Endothelial cell (in vitro differentiated cells): Measurements from ENCODE around the gene DUSP2. TPM values are rescaled to one million over a fixed set of nuclear protein-coding genes. Genes with fewer than 3 reads are reported as not detected.

Experiments used
- DNase-seq: peaks from one replicate; pipeline ENCODE4 v3.0.0; 2021; ENCODE audit warnings: low spot score
- H3K27ac Mint-ChIP-seq: one replicate; pipeline ENCODE4 v1.8.0; 2021; ENCODE audit warnings: mixed read lengths, inconsistent platforms; ENCODE audit not compliant: unreplicated experiment
- H3K27me3 Mint-ChIP-seq: one replicate; pipeline ENCODE4 v1.8.0; 2021; ENCODE audit warnings: mild to moderate bottlenecking, moderate library complexity, mixed read lengths, inconsistent platforms; ENCODE audit not compliant: unreplicated experiment
- H3K36me3 Mint-ChIP-seq: one replicate; pipeline ENCODE4 v1.8.0; 2021; ENCODE audit warnings: mild to moderate bottlenecking, low read depth, mixed read lengths, inconsistent platforms; ENCODE audit not compliant: unreplicated experiment
- H3K4me1 Mint-ChIP-seq: one replicate; pipeline ENCODE4 v1.8.0; 2021; ENCODE audit warnings: mild to moderate bottlenecking, mixed read lengths, inconsistent platforms; ENCODE audit not compliant: unreplicated experiment
- H3K4me3 Mint-ChIP-seq: one replicate; pipeline ENCODE4 v1.8.0; 2021; ENCODE audit warnings: mild to moderate bottlenecking, mixed read lengths, inconsistent platforms; ENCODE audit not compliant: unreplicated experiment
- H3K9me3 Mint-ChIP-seq: one replicate; pipeline ENCODE4 v1.8.0; 2021; ENCODE audit warnings: mixed read lengths, inconsistent platforms; ENCODE audit not compliant: unreplicated experiment
- total RNA-seq: library from RNA; stranded (reverse); fragmentation: NEBNext Ultra II Directional; extraction: Animal tissue kit (Norgen Biotek cat#: 25700); gene quantifications from one replicate; pipeline ENCODE4 v1.2.1, GENCODE V29; 2021; ENCODE audit not compliant: unreplicated experiment
- TF ChIP-seq, protein P1 (sequence below): fragments of 200-600 bp; sonication (generic); IDR thresholded peaks from one replicate; pipeline ENCODE4 v1.5.0; 2021; ENCODE audit warnings: antibody characterized with exemption; ENCODE audit not compliant: unreplicated experiment

DUSP2 gene
- total RNA-seq, 1 donor from 2014 or later: not detected

GRCh38 chr2:96140941-96141623 is 4.2 kb downstream of the DUSP2 start:
- no peak for DNase-seq
- Mint-ChIP-seq H3K4me3 (no peak overlapping the region), H3K9me3 (no peaks in the 10 kb centered on the region), H3K4me1 (peaks cover 8% of the 10 kb centered on the region), H3K27me3 (peaks cover 11% of the 10 kb centered on the region), H3K36me3 (no peaks in the 10 kb centered on the region), H3K27ac (no peak overlapping the region)
- TF ChIP-seq, protein P1, sequence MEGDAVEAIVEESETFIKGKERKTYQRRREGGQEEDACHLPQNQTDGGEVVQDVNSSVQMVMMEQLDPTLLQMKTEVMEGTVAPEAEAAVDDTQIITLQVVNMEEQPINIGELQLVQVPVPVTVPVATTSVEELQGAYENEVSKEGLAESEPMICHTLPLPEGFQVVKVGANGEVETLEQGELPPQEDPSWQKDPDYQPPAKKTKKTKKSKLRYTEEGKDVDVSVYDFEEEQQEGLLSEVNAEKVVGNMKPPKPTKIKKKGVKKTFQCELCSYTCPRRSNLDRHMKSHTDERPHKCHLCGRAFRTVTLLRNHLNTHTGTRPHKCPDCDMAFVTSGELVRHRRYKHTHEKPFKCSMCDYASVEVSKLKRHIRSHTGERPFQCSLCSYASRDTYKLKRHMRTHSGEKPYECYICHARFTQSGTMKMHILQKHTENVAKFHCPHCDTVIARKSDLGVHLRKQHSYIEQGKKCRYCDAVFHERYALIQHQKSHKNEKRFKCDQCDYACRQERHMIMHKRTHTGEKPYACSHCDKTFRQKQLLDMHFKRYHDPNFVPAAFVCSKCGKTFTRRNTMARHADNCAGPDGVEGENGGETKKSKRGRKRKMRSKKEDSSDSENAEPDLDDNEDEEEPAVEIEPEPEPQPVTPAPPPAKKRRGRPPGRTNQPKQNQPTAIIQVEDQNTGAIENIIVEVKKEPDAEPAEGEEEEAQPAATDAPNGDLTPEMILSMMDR: no peak

- Mint-ChIP-seq H3K27ac (no peak overlapping the region), H3K36me3 (no peaks in the 10 kb centered on the region), H3K27me3 (peaks cover 14% of the 10 kb centered on the region), H3K4me1 (peaks cover 6% of the 10 kb centered on the region), H3K4me3 (no peak overlapping the region), H3K9me3 (no peaks in the 10 kb centered on the region)
- TF ChIP-seq, protein P1: no peak
- DNase-seq: no peak
Measured at GRCh38 chr2:96139181-96139758, 6.0 kb downstream of the DUSP2 start.

DNA sequence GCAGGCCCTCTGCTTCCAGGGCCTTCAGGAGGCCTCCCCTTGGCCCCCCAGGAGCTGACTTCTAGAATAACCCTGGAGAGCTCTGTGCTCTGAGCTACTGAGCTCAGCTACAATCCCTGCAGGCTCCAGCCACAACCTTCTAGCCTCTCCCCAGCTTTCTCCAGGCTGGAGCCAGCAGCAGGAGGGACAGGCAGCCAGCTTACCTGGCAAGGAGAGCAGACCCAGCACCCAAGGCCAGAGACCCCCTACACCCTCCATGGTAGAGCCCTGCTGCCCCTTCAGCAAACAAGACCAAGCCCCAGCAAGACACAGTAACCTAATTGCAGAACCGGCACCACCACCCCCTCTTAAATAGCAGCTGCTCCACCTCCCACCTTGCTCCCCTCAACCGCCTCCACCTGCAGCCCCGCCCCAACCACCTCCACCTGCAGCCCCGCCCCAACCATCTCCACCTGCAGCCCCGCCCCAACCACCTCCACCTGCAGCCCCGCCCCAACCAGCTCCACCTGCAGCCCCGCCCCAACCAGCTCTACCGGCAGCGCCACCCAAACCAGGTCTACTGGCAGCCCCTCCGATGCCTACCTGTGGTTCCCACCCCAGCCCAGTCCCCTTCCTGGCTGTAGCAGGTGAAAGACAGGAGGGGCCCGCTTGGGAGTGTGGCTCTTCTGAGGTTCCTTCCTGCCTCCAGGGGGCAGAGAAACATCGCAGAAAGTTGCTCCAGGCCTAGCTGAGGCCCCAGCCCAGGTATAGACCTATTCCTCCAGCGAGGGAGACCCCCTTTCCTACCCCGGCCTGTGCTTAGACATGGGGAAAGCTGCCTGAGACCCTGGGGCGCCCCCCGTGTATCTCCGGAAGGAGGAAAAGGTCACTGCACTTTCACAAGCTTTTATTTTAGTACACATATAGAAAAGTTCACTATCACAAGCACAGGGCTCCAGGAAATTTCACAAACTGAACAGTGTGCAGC is 6.8 kb downstream of the DUSP2 start, which contains the start of gene ASTL:
ASTL (minus strand) TSS at position 324 of the 967 bp plus-strand sequence; CDS start at position 258, 66 bp downstream.
- TF ChIP-seq, protein P1: no peak
- Mint-ChIP-seq H3K27me3 (peaks cover 11% of the 10 kb centered on the region), H3K4me1 (peaks cover 5% of the 10 kb centered on the region), H3K4me3 (no peak within 1 kb of the TSS), H3K27ac (no peak within 1 kb of the TSS), H3K36me3 (no peaks in the 10 kb centered on the region), H3K9me3 (no peaks in the 10 kb centered on the region)
- DNase-seq: peak; percentile 48

DNA sequence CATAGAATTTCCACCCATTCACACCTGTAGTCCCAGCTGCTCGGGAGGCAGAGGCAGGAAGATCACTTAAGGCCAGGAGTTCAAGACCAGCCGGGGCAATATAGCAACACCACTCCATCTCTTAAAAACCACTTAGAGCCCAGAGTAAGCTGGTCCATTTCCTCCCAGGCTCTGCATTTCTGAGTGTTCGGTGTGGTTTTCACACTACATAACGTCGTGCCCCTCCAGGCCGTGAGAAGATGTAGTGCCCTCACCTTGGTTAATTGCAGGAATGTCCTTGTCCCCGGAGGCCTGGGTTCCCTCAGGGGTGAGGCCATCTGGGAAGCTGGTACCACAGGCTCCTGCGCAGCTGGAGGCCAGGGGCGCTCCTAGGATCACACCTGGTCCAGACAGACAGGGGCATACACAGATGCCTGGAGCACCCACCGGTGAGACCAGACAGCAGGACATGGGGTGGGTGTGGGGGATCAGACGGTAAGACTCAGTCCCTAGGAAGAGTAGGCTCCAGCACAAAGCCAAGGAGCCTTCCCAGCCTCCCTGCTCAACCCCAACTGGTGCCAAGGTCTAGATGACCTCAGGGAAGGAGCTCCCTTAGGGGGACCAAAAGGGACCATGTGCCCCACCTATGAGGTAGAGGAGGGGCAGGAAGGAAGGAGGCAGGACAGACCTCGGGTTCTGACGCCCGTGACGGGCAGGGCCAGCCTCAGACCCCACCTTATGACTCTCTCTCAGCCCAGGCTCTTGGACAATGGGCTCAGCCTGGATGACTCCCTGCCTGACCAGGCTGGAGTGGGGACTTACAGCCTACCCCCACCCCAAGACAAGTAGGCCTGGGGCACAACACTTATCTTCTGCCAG is 7.7 kb downstream of the DUSP2 start:
- Mint-ChIP-seq H3K4me1 (peaks cover 5% of the 10 kb centered on the region), H3K36me3 (no peaks in the 10 kb centered on the region), H3K27me3 (peaks cover 7% of the 10 kb centered on the region), H3K4me3 (no peak overlapping the region), H3K9me3 (no peaks in the 10 kb centered on the region), H3K27ac (no peak overlapping the region)
- TF ChIP-seq, protein P1: no peak
- no peak for DNase-seq
